ENCODE measurements around the gene MXRA7. TPM values are rescaled to one million over a fixed set of nuclear protein-coding genes. Genes with fewer than 3 reads are reported as not detected.

Gene MXRA7
- total RNA-seq, 1 experiment from 2014 or later: 77.9 TPM

- Histone ChIP-seq H3K4me3 (ENCODE audit: low read depth in 2 of 2, low read length in 2 of 2) (peak overlapping the region; percentile 79 to 92), H3K36me3 (ENCODE audit: control insufficient read depth, insufficient read depth, low read length) (peaks cover 14% of the 10 kb centered on the region), H3K27me3 (ENCODE audit: control insufficient read depth, insufficient read depth, low read length) (no peaks in the 10 kb centered on the region), H3K4me1 (ENCODE audit: control insufficient read depth, insufficient read depth, low read length) (peaks cover 6% of the 10 kb centered on the region), H3K27ac (ENCODE audit: low read length) (peak overlapping the region; percentile 86), H3K9me3 (ENCODE audit: control insufficient read depth, insufficient read depth, low read depth, low read length) (no peaks in the 10 kb centered on the region)
- TF ChIP-seq REST (IDR thresholded peaks at IDR 0.05; ENCODE audit: insufficient read depth in 1 of 2, low read depth in 2 of 2, low read length in 1 of 2) (no peak), CTCF (IDR thresholded peaks at IDR 0.05) (no peak), TCF7L2 (IDR thresholded peaks at IDR 0.05; ENCODE audit: low read depth, low read length) (no peak), SIN3A (IDR thresholded peaks at IDR 0.05; ENCODE audit: borderline replicate concordance, insufficient read depth, low read depth, low read length) (no peak), POLR2AphosphoS5 (IDR thresholded peaks at IDR 0.05; ENCODE audit: low read depth, low read length) (no peak)
- POLR2A ChIA-PET: interaction anchor here (0.6 to 0.8 kb wide), 6 partner anchors 9 to 898 kb away, joined by 3 to 10 read pairs (median 5); no protein-coding TSS in a partner anchor
- intact Hi-C loops (cut with micrococcal nuclease; ENCODE audit: unreplicated experiment) (no loop called here), in situ Hi-C loops (cut with HindIII; ENCODE audit: low pct_unique_long_range_greater_than_20kb, low sequenced_read_pairs) (no loop called here)
- DNase-seq (ENCODE audit: low read depth, low spot score): no peak
- ATAC-seq: no peak
- CTCF ChIA-PET: interaction anchor here (0.6 to 1.2 kb wide), 3 partner anchors 9 to 375 kb away, joined by 5 to 6 read pairs (median 5); partner anchors contain the start of gene PRCD
- BruUV-seq (replicated peaks): no TSS peak
These were observed 17.1 kb upstream of the MXRA7 start for GRCh38 chr17:76727745-76728456.

GRCh38 chr17:76726776-76727718 is 16.3 kb upstream of the MXRA7 start, which contains the start of gene METTL23:
Gene METTL23 (plus strand): TSS chr17:76726839. CDS start chr17:76729711, 2,872 bp downstream.
- TSS peak; percentile 86 for BruUV-seq (replicated peaks)
- in situ Hi-C loops (cut with HindIII; ENCODE audit: low pct_unique_long_range_greater_than_20kb, low sequenced_read_pairs) (no loop called here), intact Hi-C loops (cut with micrococcal nuclease; ENCODE audit: unreplicated experiment) (no loop called here)
- peaks cover 4% of the 10 kb centered on the region; the same call in 1 of the 2 replicates for H3K4me1 ChIP-seq (ENCODE audit: control insufficient read depth, insufficient read depth, low read length)
- ATAC-seq (peak; percentile 67), DNase-seq (ENCODE audit: low read depth, low spot score) (no peak)
- H3K9me3 ChIP-seq (ENCODE audit: control insufficient read depth, insufficient read depth, low read depth, low read length): no peaks in the 10 kb centered on the region
- peak within 1 kb of the TSS; percentile 91 for H3K27ac ChIP-seq (ENCODE audit: low read length)
- TF ChIP-seq POLR2AphosphoS5 (IDR thresholded peaks at IDR 0.05; ENCODE audit: low read depth, low read length): peak; percentile 81
- no peak for TF ChIP-seq REST (IDR thresholded peaks at IDR 0.05; ENCODE audit: insufficient read depth in 1 of 2, low read depth in 2 of 2, low read length in 1 of 2)
- no peak; the same call in 1 of the 2 replicates for TF ChIP-seq SIN3A (IDR thresholded peaks at IDR 0.05; ENCODE audit: borderline replicate concordance, insufficient read depth, low read depth, low read length)
- TF ChIP-seq TCF7L2 (IDR thresholded peaks at IDR 0.05; ENCODE audit: low read depth, low read length): 0 out of 2 replicates have a peak, but pooled peaks have one; percentile 21
- TF ChIP-seq CTCF (IDR thresholded peaks at IDR 0.05): peak; percentile 86
- H3K36me3 ChIP-seq (ENCODE audit: control insufficient read depth, insufficient read depth, low read length): peaks cover 13% of the 10 kb centered on the region
- ChIA-PET POLR2A (interaction anchor here (0.8 kb wide), 1 partner anchor 11 kb away, joined by 5 read pairs; no protein-coding TSS in a partner anchor), CTCF (interaction anchor here (0.6 to 1.2 kb wide), 4 partner anchors 8 to 636 kb away, joined by 4 to 6 read pairs (median 5); partner anchors contain the start of gene PRCD)
- H3K27me3 ChIP-seq (ENCODE audit: control insufficient read depth, insufficient read depth, low read length): no peaks in the 10 kb centered on the region
- H3K4me3 ChIP-seq (ENCODE audit: low read depth in 2 of 2, low read length in 2 of 2): peak within 1 kb of the TSS; percentile 79 to 92

Data from Panc1 (cell line).